B cell (primary cell): Measurements from ENCODE around the gene DUSP9. TPM values are rescaled to one million over a fixed set of nuclear protein-coding genes. Genes with fewer than 3 reads are reported as not detected.

Experiments
- ATAC-seq: fragments of 200-7000 bp; cut with Tn5 transposase; one replicate; pipeline ENCODE4 v1.10.0; 2021; ENCODE audit warnings: low read depth, mild to moderate bottlenecking, moderate number of reproducible peaks, moderate library complexity
- CTCF ChIA-PET: fragments of 350-600 bp; sonication (Branson Sonifier 250); formaldehyde crosslinking; loops from one replicate; lab custom pipeline; 2021; ENCODE audit warnings: antibody characterized with exemption, inconsistent platforms; lab: Charles Lee
- POLR2A ChIA-PET: fragments of 350-600 bp; sonication (Branson Sonifier 250); formaldehyde crosslinking; loops from one replicate; lab custom pipeline; 2021; ENCODE audit warnings: antibody characterized with exemption; lab: Charles Lee
- DNase-seq: peaks from one replicate; pipeline ENCODE4 v3.0.0; 2013
- H2AFZ ChIP-seq: 2 replicates; pipeline ENCODE4 v1.6.1; 2012; ENCODE audit warnings: mild to moderate bottlenecking, low read depth, low read length; ENCODE audit not compliant: insufficient read depth, poor library complexity, severe bottlenecking
- H3K27ac ChIP-seq, 2 donors: 1 replicate in 1 of 2; 2 replicates in 1 of 2; pipeline ENCODE4 v1.5.1; 2012 to 2013; ENCODE audit warnings: low read length in 2 of 2, mild to moderate bottlenecking in 2 of 2, moderate library complexity in 1 of 2
- H3K27me3 ChIP-seq, 4 experiments: fragments of 200-600 bp in 1 of 4; sonication (generic) in 1 of 4; replicated peaks in 1 of 4; 1 replicate in 2 of 4; 2 replicates in 2 of 4; pipeline versions ENCODE4 v1.6.1 to v1.7.0; 2013 to 2016; ENCODE audit warnings: low read length in 3 of 4, mild to moderate bottlenecking in 2 of 4, mixed read lengths in 1 of 4, moderate library complexity in 1 of 4; ENCODE audit not compliant: insufficient read depth in 4 of 4, control insufficient read depth in 3 of 4; ENCODE audit errors: control extremely low read depth in 1 of 4
- H3K36me3 ChIP-seq, 2 experiments: replicated peaks in 1 of 2; 1 replicate in 1 of 2; 2 replicates in 1 of 2; pipeline versions ENCODE4 v1.6.1 to v1.7.1; 2013; ENCODE audit warnings: low read length in 1 of 2; ENCODE audit not compliant: insufficient read depth in 2 of 2, control insufficient read depth in 1 of 2; ENCODE audit errors: control extremely low read depth in 1 of 2, extremely low read depth in 1 of 2
- H3K4me1 ChIP-seq, 2 donors: fragments of 200-600 bp in 1 of 2; sonication (generic) in 1 of 2; 1 replicate in 1 of 2; 2 replicates in 1 of 2; pipeline versions ENCODE4 v1.5.1 to v1.6.1; 2013 to 2017; ENCODE audit warnings: low read length in 2 of 2; ENCODE audit not compliant: control insufficient read depth in 2 of 2, insufficient read depth in 2 of 2
- H3K4me2 ChIP-seq: replicated peaks from 2 replicates; pipeline ENCODE3; 2012; ENCODE audit warnings: mild to moderate bottlenecking, low read depth, low read length; ENCODE audit not compliant: poor library complexity, severe bottlenecking
- H3K4me3 ChIP-seq, 5 experiments: fragments of 200-600 bp in 1 of 5; sonication (generic) in 1 of 5; 1 replicate in 3 of 5; 2 replicates in 2 of 5; pipeline versions ENCODE4 v1.5.1 to v1.7.0; 2011 to 2016; ENCODE audit warnings: low read length in 4 of 5, mild to moderate bottlenecking in 4 of 5, low read depth in 2 of 5, control low read depth in 1 of 5, moderate library complexity in 1 of 5; ENCODE audit not compliant: insufficient read depth in 1 of 5; ENCODE audit errors: control extremely low read depth in 1 of 5, extremely low read depth in 1 of 5
- H3K79me2 ChIP-seq: fragments of 200-600 bp; sonication (generic); one replicate; pipeline ENCODE4 v1.6.0; 2016; ENCODE audit warnings: low read length; ENCODE audit not compliant: control insufficient read depth, insufficient read depth
- H3K9ac ChIP-seq: fragments of 200-600 bp; sonication (generic); 2 replicates; pipeline ENCODE4 v1.6.1; 2017; ENCODE audit warnings: mild to moderate bottlenecking, low read length, moderate library complexity
- H3K9me3 ChIP-seq, 3 donors: one replicate each; pipeline versions ENCODE4 v1.6.1 to v1.7.1; 2013; ENCODE audit warnings: low read length in 2 of 3; ENCODE audit not compliant: control insufficient read depth in 2 of 3, insufficient read depth in 1 of 3; ENCODE audit errors: control extremely low read depth in 1 of 3
- H4K20me1 ChIP-seq: 2 replicates; pipeline ENCODE4 v1.6.0; 2012; ENCODE audit warnings: mild to moderate bottlenecking, low read length; ENCODE audit not compliant: insufficient read depth, control insufficient read depth, poor library complexity, severe bottlenecking
- H3K27ac Mint-ChIP-seq: one replicate; pipeline ENCODE4 v1.8.0; 2021; ENCODE audit warnings: mixed read lengths
- H3K27me3 Mint-ChIP-seq: one replicate; pipeline ENCODE4 v1.8.0; 2021; ENCODE audit warnings: mixed read lengths
- H3K4me1 Mint-ChIP-seq: one replicate; pipeline ENCODE4 v1.8.0; 2021; ENCODE audit warnings: mixed read lengths
- H3K4me3 Mint-ChIP-seq: one replicate; pipeline ENCODE4 v1.8.0; 2021; ENCODE audit warnings: mixed read lengths
- H3K9me3 Mint-ChIP-seq: one replicate; pipeline ENCODE4 v1.8.0; 2022; ENCODE audit warnings: mixed read lengths; ENCODE audit not compliant: insufficient read depth
- CTCF ChIP-seq: fragments of 200-600 bp; IDR thresholded peaks from one replicate; pipeline ENCODE4 v1.8.0; 2022; ENCODE audit warnings: antibody characterized with exemption, mild to moderate bottlenecking
- EZH2 ChIP-seq: IDR thresholded peaks from 2 replicates; pipeline ENCODE4 v1.6.1; 2012; ENCODE audit warnings: borderline replicate concordance, low read depth, mild to moderate bottlenecking, moderate library complexity, low read length; ENCODE audit not compliant: insufficient read depth, poor library complexity, severe bottlenecking
- WGBS: methylation state at CpG from one replicate; pipeline ENCODE4 v1.1.5; 2013; ENCODE audit warnings: missing lambda C conversion rate; ENCODE audit not compliant: insufficient coverage; 5-methylcytosine and 5-hydroxymethylcytosine counted together
- intact Hi-C: fragments of 100-400 bp; cut with micrococcal nuclease; formaldehyde crosslinking; loops from one replicate; pipeline ENCODE4 v1.10.0; 2022
- polyA plus RNA-seq: library from polyadenylated mRNA; depleted of rRNA; stranded (reverse); fragments of >200 nt; gene quantifications from 2 replicates; pipeline ENCODE4 v1.2.3, GENCODE V29; 2012
- total RNA-seq, 2 donors: library from RNA; stranded (reverse); fragments of 120-200 nt in 1 of 2; gene quantifications; 1 replicate in 1 of 2; 2 replicates in 1 of 2; pipeline versions ENCODE4 v1.2.3 to v1.2.4, GENCODE V29; 2013 to 2022

DUSP9 gene
- total and polyA plus RNA-seq, 2 donors (not counting 1 experiment from before 2014, with no cell fraction given), result not detected

- H3K27me3 ChIP-seq, result peaks cover 0 to 20% (median 0%) of the 10 kb centered on the region in 4 experiments
- no peak overlapping the region for H3K4me3 Mint-ChIP-seq
- no peak overlapping the region for H3K4me3 ChIP-seq
- H3K4me1 ChIP-seq, result peaks cover 0 to 6% of the 10 kb centered on the region in 2 donors
- H3K4me2 ChIP-seq, result no peak overlapping the region
- no peak for ATAC-seq
- H3K79me2 ChIP-seq, result no peaks in the 10 kb centered on the region
- no peak overlapping the region for H3K27ac ChIP-seq
- H3K4me1 Mint-ChIP-seq, result peaks cover 12% of the 10 kb centered on the region
- WGBS, result 73% methylated on average over 5 of the region's 23 CpGs
- no peaks in the 10 kb centered on the region for H3K36me3 ChIP-seq
- POLR2A ChIA-PET, result no interaction called here
- intact Hi-C loops, result loop anchor here (2.0 kb wide), 2 partner anchors 115 to 729 kb away; no protein-coding TSS in a partner anchor
- DNase-seq, result no peak
- H4K20me1 ChIP-seq, result no peaks in the 10 kb centered on the region
- H3K27me3 Mint-ChIP-seq, result peaks cover 25% of the 10 kb centered on the region
- no peak for TF ChIP-seq EZH2
- no peak for TF ChIP-seq CTCF
- H3K9ac ChIP-seq, result no peak overlapping the region
- no peaks in the 10 kb centered on the region for H3K9me3 Mint-ChIP-seq
- H3K9me3 ChIP-seq, result no peaks in the 10 kb centered on the region
- no peak overlapping the region for H3K27ac Mint-ChIP-seq
- CTCF ChIA-PET, result interaction anchor here (0.8 to 9.2 kb wide), 5 partner anchors 116 to 729 kb away, joined by 3 to 97 read pairs (median 4); no protein-coding TSS in a partner anchor
- H2AFZ ChIP-seq, result no peak overlapping the region
Observed at GRCh38 chrX:153669901-153670731, 23.1 kb downstream of the DUSP9 start.
